OCI-LY1 (cell line): ENCODE results near the gene TENM4.

Source experiments
- H2AFZ ChIP-seq: fragments of 200-600 bp; sonication (generic), shearing (Covaris generic); 2 replicates; pipeline ENCODE4 v1.6.0; 2014; ENCODE audit warnings: antibody characterized with exemption, mild to moderate bottlenecking, low read length
- H3F3A ChIP-seq: fragments of 200-600 bp; sonication (generic), shearing (Covaris generic); 2 replicates; pipeline ENCODE4 v1.6.0; 2014; ENCODE audit warnings: mild to moderate bottlenecking, antibody characterized with exemption, low read length, moderate library complexity; ENCODE audit not compliant: insufficient read depth
- H3K27ac ChIP-seq: fragments of 200-600 bp; sonication (generic); 2 replicates; pipeline ENCODE4 v1.5.1; 2014; ENCODE audit warnings: low read length, mixed run types, mild to moderate bottlenecking, low read depth; ENCODE audit not compliant: poor library complexity, severe bottlenecking
- H3K27me3 ChIP-seq: fragments of 200-600 bp; sonication (generic); 2 replicates; pipeline ENCODE4 v1.6.0; 2014; ENCODE audit warnings: antibody characterized with exemption, mild to moderate bottlenecking, low read length, moderate library complexity; ENCODE audit not compliant: insufficient read depth
- H3K36me3 ChIP-seq: fragments of 200-600 bp; sonication (generic); 2 replicates; pipeline ENCODE4 v1.6.1; 2014; ENCODE audit warnings: mild to moderate bottlenecking, antibody characterized with exemption, low read length, moderate library complexity, mixed read lengths; ENCODE audit not compliant: insufficient read depth
- H3K4me1 ChIP-seq: fragments of 200-600 bp; sonication (generic); 2 replicates; pipeline ENCODE4 v1.5.1; 2014; ENCODE audit warnings: mild to moderate bottlenecking, low read length, moderate library complexity; ENCODE audit not compliant: insufficient read depth, severe bottlenecking
- H3K4me2 ChIP-seq: fragments of 200-600 bp; sonication (generic), shearing (Covaris generic); 2 replicates; pipeline ENCODE4 v1.6.1; 2014; ENCODE audit warnings: low read length
- H3K4me3 ChIP-seq: fragments of 200-600 bp; sonication (generic); 2 replicates; pipeline ENCODE4 v1.5.1; 2014; ENCODE audit warnings: low read length, low read depth, mild to moderate bottlenecking, mixed read lengths; ENCODE audit not compliant: poor library complexity, severe bottlenecking
- H3K79me2 ChIP-seq: fragments of 200-600 bp; shearing (Covaris generic); 2 replicates; pipeline ENCODE4 v1.6.1; 2016; ENCODE audit warnings: mixed run types, low read length, mixed read lengths; ENCODE audit not compliant: insufficient read depth
- H3K9ac ChIP-seq: fragments of 200-600 bp; sonication (generic), shearing (Covaris generic); 2 replicates; pipeline ENCODE4 v1.6.1; 2014; ENCODE audit warnings: mild to moderate bottlenecking, low read length, mixed read lengths
- H3K9me2 ChIP-seq: fragments of 200-600 bp; sonication (generic), shearing (Covaris generic); 2 replicates; pipeline ENCODE4 v1.6.1; 2014; ENCODE audit warnings: low read depth, mild to moderate bottlenecking, low read length, mixed read lengths
- H3K9me3 ChIP-seq: fragments of 200-600 bp; shearing (Covaris generic); 2 replicates; pipeline ENCODE4 v1.6.1; 2014; ENCODE audit warnings: low read length, mixed read lengths
- H4K20me1 ChIP-seq: fragments of 200-600 bp; sonication (generic), shearing (Covaris generic); 2 replicates; pipeline ENCODE4 v1.6.0; 2016; ENCODE audit warnings: mild to moderate bottlenecking, low read length; ENCODE audit not compliant: insufficient read depth
- EZH2 ChIP-seq: fragments of 200-600 bp; sonication (generic), shearing (Covaris generic); IDR thresholded peaks from 2 replicates; pipeline ENCODE4 v1.8.0; 2017; ENCODE audit warnings: borderline replicate concordance, mixed run types, mild to moderate bottlenecking, antibody characterized with exemption, low read length, moderate library complexity, mixed read lengths
- TF ChIP-seq, protein P1 (sequence below): fragments of 200-600 bp; sonication (generic), shearing (Covaris generic); IDR thresholded peaks from 2 replicates; pipeline ENCODE4 v1.5.1; 2017; ENCODE audit warnings: mild to moderate bottlenecking, antibody characterized with exemption, low read length, moderate library complexity, mixed read lengths

Gene TENM4

DNA sequence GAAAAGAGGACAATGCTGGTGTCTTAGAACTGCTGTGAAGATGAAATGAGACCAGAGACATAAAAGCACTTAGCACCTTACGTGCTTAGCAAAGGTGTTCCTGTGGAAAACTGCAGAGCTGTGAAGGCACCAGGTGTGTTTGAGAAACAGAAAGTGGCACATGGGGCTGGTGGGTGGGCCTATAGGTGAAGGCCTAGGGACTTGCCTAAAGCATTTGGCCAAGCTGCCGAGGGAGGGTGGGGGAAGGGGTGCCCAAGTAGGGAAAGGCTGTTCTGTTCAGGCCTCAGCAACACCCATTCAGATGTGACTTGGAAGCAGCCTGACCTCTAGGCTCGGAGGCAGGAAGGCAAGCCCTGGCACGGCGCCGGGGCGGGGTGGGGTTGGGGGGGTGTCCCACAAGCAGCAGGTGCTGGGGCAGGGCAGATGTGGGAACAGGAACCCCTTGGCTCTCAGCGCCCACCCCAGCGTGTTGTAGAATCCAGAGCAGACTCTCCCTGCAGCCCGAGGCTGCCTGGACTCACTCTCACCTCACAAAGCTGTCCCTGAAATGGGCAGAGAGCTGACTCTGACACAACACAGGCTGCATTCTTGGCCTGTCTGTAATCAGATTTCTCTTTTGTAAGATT lies 499.5 kb downstream of the TENM4 start:
- Histone ChIP-seq H4K20me1 (no peaks in the 10 kb centered on the region), H3K4me3 (no peak overlapping the region), H3K9me3 (no peaks in the 10 kb centered on the region), H3K4me2 (no peak overlapping the region), H3K9ac (no peak overlapping the region), H3K79me2 (no peaks in the 10 kb centered on the region), H3F3A (no peaks in the 10 kb centered on the region), H3K36me3 (no peaks in the 10 kb centered on the region), H3K4me1 (no peaks in the 10 kb centered on the region), H3K27ac (no peak overlapping the region), H3K9me2 (no peaks in the 10 kb centered on the region), H2AFZ (no peak overlapping the region), H3K27me3 (no peaks in the 10 kb centered on the region)
- TF ChIP-seq, protein P1, sequence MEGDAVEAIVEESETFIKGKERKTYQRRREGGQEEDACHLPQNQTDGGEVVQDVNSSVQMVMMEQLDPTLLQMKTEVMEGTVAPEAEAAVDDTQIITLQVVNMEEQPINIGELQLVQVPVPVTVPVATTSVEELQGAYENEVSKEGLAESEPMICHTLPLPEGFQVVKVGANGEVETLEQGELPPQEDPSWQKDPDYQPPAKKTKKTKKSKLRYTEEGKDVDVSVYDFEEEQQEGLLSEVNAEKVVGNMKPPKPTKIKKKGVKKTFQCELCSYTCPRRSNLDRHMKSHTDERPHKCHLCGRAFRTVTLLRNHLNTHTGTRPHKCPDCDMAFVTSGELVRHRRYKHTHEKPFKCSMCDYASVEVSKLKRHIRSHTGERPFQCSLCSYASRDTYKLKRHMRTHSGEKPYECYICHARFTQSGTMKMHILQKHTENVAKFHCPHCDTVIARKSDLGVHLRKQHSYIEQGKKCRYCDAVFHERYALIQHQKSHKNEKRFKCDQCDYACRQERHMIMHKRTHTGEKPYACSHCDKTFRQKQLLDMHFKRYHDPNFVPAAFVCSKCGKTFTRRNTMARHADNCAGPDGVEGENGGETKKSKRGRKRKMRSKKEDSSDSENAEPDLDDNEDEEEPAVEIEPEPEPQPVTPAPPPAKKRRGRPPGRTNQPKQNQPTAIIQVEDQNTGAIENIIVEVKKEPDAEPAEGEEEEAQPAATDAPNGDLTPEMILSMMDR, result no peak
- TF ChIP-seq EZH2, result no peak

DNA sequence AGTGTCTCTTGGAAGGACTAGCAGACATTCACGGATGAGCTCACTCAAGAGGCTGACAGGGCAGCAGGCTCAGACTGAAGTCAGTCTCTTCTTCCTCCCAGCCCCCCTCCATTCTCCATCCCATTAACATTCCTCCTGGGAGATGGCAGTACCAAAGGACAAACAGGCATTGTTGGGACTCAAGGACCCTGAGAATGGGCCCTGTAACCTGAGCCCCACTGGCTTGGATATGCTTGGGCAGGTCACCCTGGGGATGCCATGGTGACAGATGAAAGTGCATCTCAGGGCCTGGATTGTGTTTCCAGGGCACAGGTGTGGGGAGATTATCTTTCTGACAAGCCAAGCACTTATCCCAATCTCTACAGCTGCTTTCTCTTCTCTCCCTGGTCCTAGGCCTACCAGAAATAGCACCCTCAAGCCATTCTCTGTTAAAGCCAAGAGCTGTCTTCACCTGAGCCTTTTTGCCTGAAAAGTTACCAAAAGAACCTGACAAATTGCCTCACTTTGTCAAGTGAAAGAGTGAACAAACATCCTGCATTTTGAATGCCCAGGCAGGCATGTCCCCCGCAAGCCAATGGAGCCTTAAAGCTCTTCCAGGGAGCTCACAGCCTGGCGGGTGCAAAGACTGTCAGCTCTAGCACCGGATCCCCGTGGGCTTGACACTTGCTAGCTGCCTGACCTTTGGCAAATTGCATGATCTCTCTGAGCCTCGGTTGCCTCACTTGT lies 500.2 kb downstream of the TENM4 start:
- H3K4me3 ChIP-seq, result no peak overlapping the region
- H3F3A ChIP-seq, result no peaks in the 10 kb centered on the region
- no peak overlapping the region for H3K27ac ChIP-seq
- TF ChIP-seq EZH2, result no peak
- TF ChIP-seq, protein P1, result no peak
- no peak overlapping the region for H3K9ac ChIP-seq
- H3K9me2 ChIP-seq, result no peaks in the 10 kb centered on the region
- H3K27me3 ChIP-seq, result no peaks in the 10 kb centered on the region
- H3K9me3 ChIP-seq, result no peaks in the 10 kb centered on the region
- no peaks in the 10 kb centered on the region for H3K36me3 ChIP-seq
- H3K79me2 ChIP-seq, result no peaks in the 10 kb centered on the region
- H3K4me2 ChIP-seq, result no peak overlapping the region
- H2AFZ ChIP-seq, result no peak overlapping the region
- no peaks in the 10 kb centered on the region for H3K4me1 ChIP-seq
- H4K20me1 ChIP-seq, result no peaks in the 10 kb centered on the region

DNA sequence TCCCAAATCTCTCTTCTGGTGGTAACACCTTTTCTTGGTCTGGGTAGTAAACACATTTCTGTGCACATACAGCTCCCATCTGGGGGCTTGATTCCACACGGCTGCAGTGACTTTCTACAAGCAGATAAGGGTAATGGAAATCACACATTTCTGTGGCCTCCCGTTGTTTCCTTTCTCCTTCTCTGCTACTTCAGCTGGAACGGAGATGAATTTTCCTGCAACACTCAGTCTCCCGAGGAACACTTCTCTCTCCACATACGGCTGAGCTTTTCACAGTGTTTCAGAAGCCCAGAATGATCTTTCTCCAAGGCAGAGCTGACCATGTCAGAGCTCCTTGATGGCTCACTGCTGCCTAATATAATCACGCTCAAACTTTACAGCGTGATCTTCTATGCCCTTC lies 501.9 kb downstream of the TENM4 start:
- no peaks in the 10 kb centered on the region for H3K79me2 ChIP-seq
- H3K4me3 ChIP-seq, result no peak overlapping the region
- no peaks in the 10 kb centered on the region for H3K9me3 ChIP-seq
- H4K20me1 ChIP-seq, result no peaks in the 10 kb centered on the region
- no peak overlapping the region for H3K4me2 ChIP-seq
- no peaks in the 10 kb centered on the region for H3K27me3 ChIP-seq
- H2AFZ ChIP-seq, result no peak overlapping the region
- no peak overlapping the region for H3K27ac ChIP-seq
- H3K9ac ChIP-seq, result no peak overlapping the region
- H3K4me1 ChIP-seq, result no peaks in the 10 kb centered on the region
- no peaks in the 10 kb centered on the region for H3F3A ChIP-seq
- TF ChIP-seq, protein P1, result no peak
- no peak for TF ChIP-seq EZH2
- no peaks in the 10 kb centered on the region for H3K36me3 ChIP-seq
- no peaks in the 10 kb centered on the region for H3K9me2 ChIP-seq
